A673 (cell line): Measurements from ENCODE around the gene RPTN. TPM values are rescaled to one million over a fixed set of nuclear protein-coding genes. Genes with fewer than 3 reads are reported as not detected.

Source experiments
- BruUV-seq: library from RNA; stranded (reverse); fragments of 400-500 nt; replicated peaks from 2 replicates; lab custom pipeline; 2021; lab: Mats Ljungman, UMichigan
- CTCF ChIA-PET: fragments of 300-600 bp; sonication (Branson Sonifier 250); formaldehyde crosslinking; loops from one replicate; lab custom pipeline; 2022; ENCODE audit warnings: antibody characterized with exemption; lab: Charles Lee
- POLR2A ChIA-PET: fragments of 300-600 bp; sonication (Branson Sonifier 250); formaldehyde crosslinking; loops from one replicate; lab custom pipeline; 2022; ENCODE audit warnings: antibody characterized with exemption; ENCODE audit not compliant: low non-redundant PET; lab: Charles Lee
- DNase-seq: peaks from one replicate; pipeline ENCODE4 v3.0.0-alpha.2; 2015; ENCODE audit warnings: low spot score
- H3K27ac ChIP-seq: fragments of 200-600 bp; sonication (generic); 2 replicates; pipeline ENCODE4 v1.5.1; 2016; ENCODE audit warnings: mixed run types, low read depth, mild to moderate bottlenecking, mixed read lengths, antibody characterized with exemption, low read length; ENCODE audit not compliant: poor library complexity, severe bottlenecking
- H3K27me3 ChIP-seq: fragments of 200-600 bp; sonication (generic); replicated peaks from 2 replicates; pipeline ENCODE4 v1.6.1; 2017; ENCODE audit warnings: mixed run types, low read depth, mild to moderate bottlenecking, mixed read lengths, antibody characterized with exemption, low read length; ENCODE audit not compliant: insufficient read depth, poor library complexity
- H3K36me3 ChIP-seq: fragments of 200-600 bp; sonication (generic); 2 replicates; pipeline ENCODE4 v1.6.1; 2016; ENCODE audit warnings: mixed run types, mild to moderate bottlenecking, mixed read lengths, antibody characterized with exemption, low read length; ENCODE audit not compliant: insufficient read depth, poor library complexity, severe bottlenecking
- H3K4me1 ChIP-seq: fragments of 200-600 bp; sonication (generic); 2 replicates; pipeline ENCODE4 v1.6.1; 2017; ENCODE audit warnings: mixed run types, mild to moderate bottlenecking, mixed read lengths, antibody characterized with exemption, low read length; ENCODE audit not compliant: insufficient read depth, poor library complexity, severe bottlenecking
- H3K4me3 ChIP-seq: fragments of 200-600 bp; sonication (generic); 2 replicates; pipeline ENCODE4 v1.5.1; 2016; ENCODE audit warnings: low read depth, mixed run types, mild to moderate bottlenecking, mixed read lengths, low read length; ENCODE audit not compliant: poor library complexity, severe bottlenecking
- H3K9me3 ChIP-seq: fragments of 200-600 bp; sonication (generic); 2 replicates; pipeline ENCODE4 v1.6.1; 2016; ENCODE audit warnings: mixed run types, low read depth, mild to moderate bottlenecking, mixed read lengths, antibody characterized with exemption, low read length; ENCODE audit not compliant: poor library complexity, severe bottlenecking
- EZH2 ChIP-seq: fragments of 200-600 bp; sonication (generic); IDR thresholded peaks from 2 replicates; pipeline ENCODE4 v1.6.1; 2017; ENCODE audit warnings: borderline replicate concordance, low read depth, mild to moderate bottlenecking, mixed read lengths, antibody characterized with exemption, low read length; ENCODE audit not compliant: poor library complexity, severe bottlenecking
- intact Hi-C: fragments of 100-400 bp; cut with micrococcal nuclease; formaldehyde crosslinking; loops from one replicate; pipeline ENCODE4 v1.10.0; 2022; ENCODE audit not compliant: unreplicated experiment
- total RNA-seq: library from RNA; stranded (reverse); gene quantifications from 2 replicates; pipeline ENCODE4 v1.2.3, GENCODE V29; 2021
- TF ChIP-seq, protein P1 (sequence below): fragments of 300-800, 200-600 bp; sonication (generic); conservative IDR thresholded peaks from 2 replicates; pipeline ENCODE4 v1.5.1; 2017; ENCODE audit warnings: low read depth, mild to moderate bottlenecking, antibody characterized with exemption, low read length, moderate library complexity, mixed read lengths

RPTN gene
- total RNA-seq, 1 experiment from 2014 or later: not detected

DNA sequence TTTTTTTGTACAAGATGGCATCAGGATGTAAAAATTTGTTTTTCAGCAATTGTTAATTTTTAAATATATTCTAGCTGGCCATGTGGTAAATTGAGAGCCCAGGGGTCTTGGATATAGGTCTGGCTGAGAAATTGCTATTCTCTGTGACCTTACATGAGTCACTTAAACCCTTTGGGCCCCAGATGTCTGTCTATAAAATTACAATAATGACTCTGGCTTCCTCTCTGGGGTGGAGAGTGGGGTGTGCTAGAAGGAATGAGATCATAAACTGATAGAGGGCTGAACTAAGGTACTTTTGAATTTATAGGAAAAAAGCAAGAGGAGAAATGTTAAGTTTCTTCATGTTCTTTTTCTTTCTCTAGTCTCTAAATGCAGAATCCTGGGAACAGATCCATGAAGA, 31.4 kb downstream of the RPTN start:
- peaks cover 52% of the 10 kb centered on the region for H3K27me3 ChIP-seq
- H3K27ac ChIP-seq: no peak overlapping the region
- TF ChIP-seq EZH2: no peak
- TF ChIP-seq, protein P1, sequence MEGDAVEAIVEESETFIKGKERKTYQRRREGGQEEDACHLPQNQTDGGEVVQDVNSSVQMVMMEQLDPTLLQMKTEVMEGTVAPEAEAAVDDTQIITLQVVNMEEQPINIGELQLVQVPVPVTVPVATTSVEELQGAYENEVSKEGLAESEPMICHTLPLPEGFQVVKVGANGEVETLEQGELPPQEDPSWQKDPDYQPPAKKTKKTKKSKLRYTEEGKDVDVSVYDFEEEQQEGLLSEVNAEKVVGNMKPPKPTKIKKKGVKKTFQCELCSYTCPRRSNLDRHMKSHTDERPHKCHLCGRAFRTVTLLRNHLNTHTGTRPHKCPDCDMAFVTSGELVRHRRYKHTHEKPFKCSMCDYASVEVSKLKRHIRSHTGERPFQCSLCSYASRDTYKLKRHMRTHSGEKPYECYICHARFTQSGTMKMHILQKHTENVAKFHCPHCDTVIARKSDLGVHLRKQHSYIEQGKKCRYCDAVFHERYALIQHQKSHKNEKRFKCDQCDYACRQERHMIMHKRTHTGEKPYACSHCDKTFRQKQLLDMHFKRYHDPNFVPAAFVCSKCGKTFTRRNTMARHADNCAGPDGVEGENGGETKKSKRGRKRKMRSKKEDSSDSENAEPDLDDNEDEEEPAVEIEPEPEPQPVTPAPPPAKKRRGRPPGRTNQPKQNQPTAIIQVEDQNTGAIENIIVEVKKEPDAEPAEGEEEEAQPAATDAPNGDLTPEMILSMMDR: no peak
- H3K4me3 ChIP-seq: no peak overlapping the region
- H3K36me3 ChIP-seq: no peaks in the 10 kb centered on the region
- H3K4me1 ChIP-seq: no peaks in the 10 kb centered on the region
- CTCF ChIA-PET: no interaction called here
- no peak for DNase-seq
- no TSS peak for BruUV-seq
- POLR2A ChIA-PET: no interaction called here
- H3K9me3 ChIP-seq: no peaks in the 10 kb centered on the region
- intact Hi-C loops: no loop called here

DNA sequence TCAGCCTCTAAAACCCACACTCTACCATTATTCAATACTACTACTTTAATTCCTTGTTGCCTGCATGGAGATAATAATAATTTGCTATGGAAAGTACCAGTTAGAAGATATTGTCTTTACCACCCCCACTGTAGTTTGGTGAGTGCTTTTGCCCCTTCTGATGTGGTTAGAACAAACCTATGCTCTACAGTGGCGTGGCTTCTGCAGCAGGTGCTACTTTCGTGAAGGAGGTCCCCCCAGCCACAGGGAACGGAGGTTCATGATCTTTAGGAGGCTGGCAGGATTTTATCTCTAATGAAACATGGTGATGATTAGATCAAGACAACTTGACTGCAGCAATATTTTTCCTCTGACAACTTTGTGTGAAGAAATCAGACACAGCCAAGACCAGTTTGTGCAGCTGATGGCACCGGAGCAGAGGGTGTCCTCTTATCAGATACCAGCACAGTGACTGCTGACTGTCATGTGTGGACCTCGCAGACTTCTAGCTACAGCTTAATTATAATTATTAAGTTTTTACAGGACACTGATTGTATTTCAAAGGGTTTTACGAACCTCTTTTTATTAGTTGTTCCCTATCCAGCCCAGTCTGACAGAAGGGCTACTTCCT, 33.1 kb downstream of the RPTN start:
- ChIA-PET CTCF (no interaction called here), POLR2A (no interaction called here)
- intact Hi-C loops: no loop called here
- Histone ChIP-seq H3K9me3 (no peaks in the 10 kb centered on the region), H3K4me1 (no peaks in the 10 kb centered on the region), H3K27ac (no peak overlapping the region), H3K27me3 (peaks cover 63% of the 10 kb centered on the region), H3K36me3 (no peaks in the 10 kb centered on the region), H3K4me3 (no peak overlapping the region)
- no TSS peak for BruUV-seq
- DNase-seq: no peak
- TF ChIP-seq EZH2: no peak
- TF ChIP-seq, protein P1: no peak

DNA sequence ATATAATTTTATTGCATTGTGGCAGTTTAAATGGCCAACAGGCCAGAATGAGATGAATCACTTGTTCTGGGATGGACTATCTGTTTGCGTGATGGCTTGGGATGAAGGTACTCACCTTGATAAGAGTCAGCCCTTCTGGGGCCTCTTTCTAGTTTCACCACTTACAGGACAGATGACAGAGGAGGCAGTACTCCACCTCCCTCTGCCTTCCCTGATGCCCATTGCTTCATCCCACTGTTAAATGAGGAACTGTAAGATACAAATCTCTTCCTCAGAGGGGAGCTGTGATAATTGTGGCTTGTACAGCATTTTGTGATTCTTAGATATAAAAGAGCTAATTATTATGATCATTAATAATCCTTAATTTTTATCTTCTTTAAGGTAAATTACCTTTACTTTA, 40.1 kb downstream of the RPTN start:
- no peak overlapping the region for H3K27ac ChIP-seq
- ChIA-PET POLR2A (no interaction called here), CTCF (no interaction called here)
- TF ChIP-seq EZH2: no peak
- TF ChIP-seq, protein P1: no peak
- H3K9me3 ChIP-seq: no peaks in the 10 kb centered on the region
- H3K4me1 ChIP-seq: no peaks in the 10 kb centered on the region
- H3K27me3 ChIP-seq: peaks cover 89% of the 10 kb centered on the region
- intact Hi-C loops: no loop called here
- no peaks in the 10 kb centered on the region for H3K36me3 ChIP-seq
- no peak overlapping the region for H3K4me3 ChIP-seq
- no TSS peak for BruUV-seq
- DNase-seq: no peak
